Activated T-helper 1 cell treated with anti-CD3 and anti-CD28 coated beads, Interleukin-12 subunit alpha, Interleukin-12 subunit beta, Interleukin-2, Interleukin-4 antibody, amounts not matched to agents 30 ng/mL and 10 ng/mL and 1 ng/mL, durations not matched to agents 14 hours and 24 hours and 36 hours (primary cell): ENCODE data around the gene MEI4. TPM values are rescaled to one million over a fixed set of nuclear protein-coding genes. Genes with fewer than 3 reads are reported as not detected.

ENCODE experiments used
- DNase-seq: peaks from one replicate; pipeline ENCODE4 v3.0.0; 2021; ENCODE audit warnings: low spot score
- H3K27ac Mint-ChIP-seq: one replicate; pipeline ENCODE4 v1.8.0; 2021; ENCODE audit warnings: mild to moderate bottlenecking, mixed read lengths
- H3K27me3 Mint-ChIP-seq: one replicate; pipeline ENCODE4 v1.8.0; 2022; ENCODE audit warnings: mild to moderate bottlenecking, moderate library complexity, mixed read lengths; ENCODE audit not compliant: insufficient read depth
- H3K36me3 Mint-ChIP-seq: one replicate; pipeline ENCODE4 v1.8.0; 2021; ENCODE audit warnings: low read depth, mixed read lengths
- H3K4me1 Mint-ChIP-seq: one replicate; pipeline ENCODE4 v1.8.0; 2021; ENCODE audit warnings: low read depth, mixed read lengths
- H3K4me3 Mint-ChIP-seq: one replicate; pipeline ENCODE4 v1.8.0; 2021; ENCODE audit warnings: mild to moderate bottlenecking, moderate library complexity, mixed read lengths
- H3K9me3 Mint-ChIP-seq: one replicate; pipeline ENCODE4 v1.8.0; 2021; ENCODE audit warnings: mixed read lengths
- intact Hi-C: fragments of 100-400 bp; cut with micrococcal nuclease; formaldehyde crosslinking; loops from one replicate; pipeline ENCODE4 v1.15.1; 2024
- total RNA-seq: library from RNA; stranded (reverse); gene quantifications from 2 replicates; pipeline ENCODE4 v1.2.3, GENCODE V29; 2022

MEI4 gene
- not detected in 2 replicates for total RNA-seq

GRCh38 chr6:77652739-77653138, at the start of gene MEI4:
Gene MEI4, plus strand, starts transcription at chr6:77653039. Its CDS starts 37,633 bp downstream, at chr6:77690672.
- H3K4me3 Mint-ChIP-seq: no peak within 1 kb of the TSS
- H3K9me3 Mint-ChIP-seq: no peaks in the 10 kb centered on the region
- H3K4me1 Mint-ChIP-seq: no peaks in the 10 kb centered on the region
- no peaks in the 10 kb centered on the region for H3K36me3 Mint-ChIP-seq
- peaks cover 9% of the 10 kb centered on the region for H3K27me3 Mint-ChIP-seq
- no peak for DNase-seq
- no peak within 1 kb of the TSS for H3K27ac Mint-ChIP-seq
- intact Hi-C loops: no loop called here

- no peak for DNase-seq
- Mint-ChIP-seq H3K27ac (no peak overlapping the region), H3K4me1 (no peaks in the 10 kb centered on the region), H3K27me3 (no peaks in the 10 kb centered on the region), H3K4me3 (no peak overlapping the region), H3K9me3 (no peaks in the 10 kb centered on the region), H3K36me3 (no peaks in the 10 kb centered on the region)
- intact Hi-C loops: no loop called here
Measured at GRCh38 chr6:77604476-77604875, 48.4 kb upstream of the MEI4 start.

- Mint-ChIP-seq H3K4me3 (no peak overlapping the region), H3K9me3 (no peaks in the 10 kb centered on the region), H3K27ac (no peak overlapping the region), H3K36me3 (no peaks in the 10 kb centered on the region), H3K4me1 (no peaks in the 10 kb centered on the region), H3K27me3 (no peaks in the 10 kb centered on the region)
- intact Hi-C loops: no loop called here
- no peak for DNase-seq
Measured at GRCh38 chr6:77607004-77607403, 45.8 kb upstream of the MEI4 start.

GRCh38 chr6:77609106-77609505, 43.7 kb upstream of the MEI4 start:
- Mint-ChIP-seq H3K9me3 (no peaks in the 10 kb centered on the region), H3K27ac (no peak overlapping the region), H3K36me3 (no peaks in the 10 kb centered on the region), H3K4me3 (no peak overlapping the region), H3K27me3 (no peaks in the 10 kb centered on the region), H3K4me1 (no peaks in the 10 kb centered on the region)
- intact Hi-C loops: no loop called here
- no peak for DNase-seq

- no peak overlapping the region for H3K4me3 Mint-ChIP-seq
- no peak overlapping the region for H3K27ac Mint-ChIP-seq
- no peaks in the 10 kb centered on the region for H3K9me3 Mint-ChIP-seq
- H3K4me1 Mint-ChIP-seq: no peaks in the 10 kb centered on the region
- H3K27me3 Mint-ChIP-seq: no peaks in the 10 kb centered on the region
- intact Hi-C loops: no loop called here
- no peaks in the 10 kb centered on the region for H3K36me3 Mint-ChIP-seq
- DNase-seq: no peak
Measured at GRCh38 chr6:77619114-77619513, 33.7 kb upstream of the MEI4 start.

- no peak overlapping the region for H3K4me3 Mint-ChIP-seq
- no peaks in the 10 kb centered on the region for H3K4me1 Mint-ChIP-seq
- no peak for DNase-seq
- intact Hi-C loops: no loop called here
- no peaks in the 10 kb centered on the region for H3K9me3 Mint-ChIP-seq
- H3K36me3 Mint-ChIP-seq: no peaks in the 10 kb centered on the region
- no peaks in the 10 kb centered on the region for H3K27me3 Mint-ChIP-seq
- H3K27ac Mint-ChIP-seq: no peak overlapping the region
Measured at GRCh38 chr6:77620278-77620882, 32.5 kb upstream of the MEI4 start.

- Mint-ChIP-seq H3K27ac (no peak overlapping the region), H3K36me3 (no peaks in the 10 kb centered on the region), H3K4me3 (no peak overlapping the region), H3K4me1 (no peaks in the 10 kb centered on the region), H3K27me3 (no peaks in the 10 kb centered on the region), H3K9me3 (no peaks in the 10 kb centered on the region)
- intact Hi-C loops: no loop called here
- DNase-seq: no peak
Measured at GRCh38 chr6:77624515-77624914, 28.3 kb upstream of the MEI4 start.

GRCh38 chr6:77626426-77626825, 26.4 kb upstream of the MEI4 start:
- intact Hi-C loops: no loop called here
- Mint-ChIP-seq H3K27ac (no peak overlapping the region), H3K9me3 (no peaks in the 10 kb centered on the region), H3K27me3 (no peaks in the 10 kb centered on the region), H3K36me3 (no peaks in the 10 kb centered on the region), H3K4me1 (no peaks in the 10 kb centered on the region), H3K4me3 (no peak overlapping the region)
- no peak for DNase-seq

GRCh38 chr6:77630014-77630413, 22.8 kb upstream of the MEI4 start:
- DNase-seq: no peak
- Mint-ChIP-seq H3K4me1 (no peaks in the 10 kb centered on the region), H3K27me3 (no peaks in the 10 kb centered on the region), H3K4me3 (no peak overlapping the region), H3K9me3 (no peaks in the 10 kb centered on the region), H3K36me3 (no peaks in the 10 kb centered on the region), H3K27ac (no peak overlapping the region)
- intact Hi-C loops: no loop called here

GRCh38 chr6:77633471-77633870, 19.4 kb upstream of the MEI4 start:
- Mint-ChIP-seq H3K4me1 (no peaks in the 10 kb centered on the region), H3K27me3 (no peaks in the 10 kb centered on the region), H3K27ac (no peak overlapping the region), H3K9me3 (no peaks in the 10 kb centered on the region), H3K4me3 (no peak overlapping the region), H3K36me3 (no peaks in the 10 kb centered on the region)
- no peak for DNase-seq
- intact Hi-C loops: no loop called here

- Mint-ChIP-seq H3K9me3 (no peaks in the 10 kb centered on the region), H3K27me3 (no peaks in the 10 kb centered on the region), H3K4me3 (no peak overlapping the region)
Measured at GRCh38 chr6:77633993-77634715, 18.7 kb upstream of the MEI4 start.

GRCh38 chr6:77638129-77638830, 14.6 kb upstream of the MEI4 start:
- no peak for DNase-seq
- Mint-ChIP-seq H3K9me3 (no peaks in the 10 kb centered on the region), H3K27me3 (no peaks in the 10 kb centered on the region), H3K36me3 (no peaks in the 10 kb centered on the region), H3K4me1 (no peaks in the 10 kb centered on the region), H3K4me3 (no peak overlapping the region), H3K27ac (no peak overlapping the region)
- intact Hi-C loops: no loop called here

More at GRCh38 chr6:77633993-77634715, 18.7 kb upstream of the MEI4 start:
- Mint-ChIP-seq H3K4me1 (no peaks in the 10 kb centered on the region), H3K27ac (no peak overlapping the region), H3K36me3 (no peaks in the 10 kb centered on the region)
- intact Hi-C loops: no loop called here
- no peak for DNase-seq

GRCh38 chr6:77644102-77644705, 8.6 kb upstream of the MEI4 start:
- no peak overlapping the region for H3K4me3 Mint-ChIP-seq

More at GRCh38 chr6:77644102-77644705, 8.6 kb upstream of the MEI4 start:
- Mint-ChIP-seq H3K4me1 (no peaks in the 10 kb centered on the region), H3K9me3 (no peaks in the 10 kb centered on the region), H3K27ac (no peak overlapping the region), H3K36me3 (no peaks in the 10 kb centered on the region), H3K27me3 (no peaks in the 10 kb centered on the region)
- intact Hi-C loops: no loop called here
- no peak for DNase-seq
